Fibroblast of skin of scalp (primary cell): ENCODE measurements around the gene PSMF1.

ENCODE experiments used
- DNase-seq: peaks from one replicate; pipeline ENCODE4 v3.0.0-alpha.2; 2013

PSMF1 gene

DNA sequence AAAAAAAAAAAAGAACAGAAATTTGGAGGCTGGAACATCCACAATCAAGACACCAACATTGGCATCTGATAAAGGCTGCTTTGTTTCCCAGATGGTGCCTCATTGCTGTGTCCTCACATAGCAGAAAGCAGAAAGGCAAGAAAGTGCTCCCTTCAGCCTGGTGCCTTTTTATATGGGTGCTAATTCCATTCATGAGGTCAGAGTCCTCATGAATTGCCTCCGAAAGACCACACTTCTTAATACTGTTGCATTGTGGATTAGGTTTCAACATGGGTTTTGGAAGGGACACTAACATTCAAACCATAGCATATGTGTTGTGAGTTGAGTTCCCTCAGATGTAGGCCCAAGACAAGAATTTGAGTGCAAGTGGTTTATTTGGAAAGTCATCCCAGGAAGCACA, 76.8 kb downstream of the PSMF1 start:
- no peak for DNase-seq

- no peak for DNase-seq
Measured at GRCh38 chr20:1196634-1197033, 78.2 kb downstream of the PSMF1 start.

DNA sequence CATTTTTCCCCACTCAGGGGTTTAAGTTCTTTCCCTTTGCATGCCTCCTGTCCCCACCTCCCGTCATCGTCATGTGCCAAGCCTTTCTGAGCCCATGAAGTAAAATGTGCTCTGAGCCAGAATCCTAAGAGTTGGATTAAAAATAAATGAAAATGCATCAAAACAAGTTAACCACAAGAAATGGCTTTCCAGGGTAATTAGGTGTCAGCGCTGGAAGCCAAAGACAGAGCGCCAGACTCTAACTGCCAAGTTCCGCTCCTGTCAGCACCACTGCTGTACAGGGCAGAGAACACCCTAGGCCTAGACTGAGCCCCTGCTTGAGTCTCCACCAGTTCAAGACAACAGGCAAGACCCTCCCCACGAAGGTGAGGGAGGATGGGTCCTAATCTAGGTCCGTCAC, 79.4 kb downstream of the PSMF1 start:
- DNase-seq = no peak

DNA sequence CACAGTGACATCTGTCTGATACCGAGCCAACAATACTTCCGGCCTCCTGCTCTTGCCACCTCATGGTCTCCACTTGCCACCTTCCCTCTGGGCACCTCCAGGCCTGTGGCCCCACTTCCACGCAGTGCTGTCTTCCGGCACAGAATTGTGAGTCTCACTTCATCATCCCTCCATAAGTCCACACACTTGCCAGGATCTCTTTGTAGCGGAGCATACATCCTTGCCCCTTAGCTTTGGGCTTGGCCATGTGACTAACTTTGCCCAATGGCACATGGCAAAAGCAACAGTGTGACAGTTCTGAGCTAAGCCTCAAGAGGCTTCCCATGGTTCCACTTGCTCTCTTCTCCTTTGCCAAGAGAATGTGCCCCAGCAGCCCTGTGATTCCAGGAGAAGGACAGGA, 80.3 kb downstream of the PSMF1 start:
- DNase-seq = no peak

GRCh38 chr20:1199212-1199873, 80.9 kb downstream of the PSMF1 start:
- DNase-seq = no peak

DNA sequence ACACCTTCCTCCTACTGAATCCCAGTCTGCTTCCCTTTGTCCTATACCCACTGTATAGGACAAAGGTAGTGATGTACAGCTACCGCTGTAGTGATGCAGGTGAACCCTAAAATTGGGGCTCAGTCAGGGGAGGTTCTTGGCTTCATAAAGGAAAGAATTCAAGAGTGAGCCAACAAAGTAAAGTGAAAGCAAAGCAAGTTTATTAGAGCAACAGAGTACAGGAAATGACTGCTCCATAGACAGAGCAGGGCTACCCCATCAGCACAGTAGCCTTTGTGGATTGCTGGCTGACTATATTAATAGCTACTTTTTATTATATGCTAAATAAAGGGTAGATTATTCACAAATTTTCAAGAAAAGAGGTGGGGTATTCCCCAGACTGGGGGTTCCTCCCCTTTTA, 81.6 kb downstream of the PSMF1 start:
- DNase-seq = no peak

- no peak for DNase-seq
Measured at GRCh38 chr20:1202762-1203504, 84.5 kb downstream of the PSMF1 start, which contains the start of gene C20orf202. Gene C20orf202 (plus strand): TSS chr20:1203454. CDS start chr20:1203586, 132 bp downstream.

DNA sequence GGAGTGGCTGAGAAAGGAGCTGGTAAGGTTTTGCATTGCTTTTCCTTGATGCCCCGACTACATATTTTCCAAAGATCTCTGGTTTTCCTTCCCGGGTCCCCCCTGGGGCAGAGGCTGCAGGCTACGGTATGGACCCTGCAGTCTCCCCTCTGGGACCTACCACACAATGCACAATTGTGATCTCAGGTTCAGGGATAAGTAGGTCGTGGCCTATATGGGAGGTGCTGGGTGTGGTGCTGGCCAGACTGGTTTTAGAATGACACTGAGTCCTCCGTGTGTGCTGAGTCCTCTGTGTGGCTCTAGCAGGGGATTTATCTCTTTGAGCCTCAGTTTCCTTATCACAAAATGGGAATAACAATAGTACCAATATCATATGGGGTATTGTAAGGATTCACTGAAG, 85.2 kb downstream of the PSMF1 start:
- no peak for DNase-seq

DNA sequence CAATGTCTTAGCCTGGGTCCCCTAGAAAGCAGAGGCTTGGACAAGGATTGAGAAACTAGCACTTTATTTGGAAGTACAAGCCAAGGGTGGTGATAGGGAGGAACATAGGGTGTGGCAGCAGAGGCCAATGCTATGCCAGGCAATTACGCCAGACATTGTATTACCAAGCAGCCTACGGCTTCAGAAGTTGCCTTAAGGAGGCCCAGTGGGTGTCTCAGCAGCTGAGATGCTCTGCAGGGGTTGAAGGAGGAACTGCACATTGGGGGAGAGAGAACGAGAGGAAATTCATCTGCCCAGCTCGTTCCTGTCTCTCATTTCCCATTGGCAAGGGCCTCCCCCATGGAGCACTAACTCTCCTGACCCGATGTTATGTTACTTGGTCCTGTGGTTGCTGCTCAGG, 85.7 kb downstream of the PSMF1 start:
- no peak for DNase-seq

DNA sequence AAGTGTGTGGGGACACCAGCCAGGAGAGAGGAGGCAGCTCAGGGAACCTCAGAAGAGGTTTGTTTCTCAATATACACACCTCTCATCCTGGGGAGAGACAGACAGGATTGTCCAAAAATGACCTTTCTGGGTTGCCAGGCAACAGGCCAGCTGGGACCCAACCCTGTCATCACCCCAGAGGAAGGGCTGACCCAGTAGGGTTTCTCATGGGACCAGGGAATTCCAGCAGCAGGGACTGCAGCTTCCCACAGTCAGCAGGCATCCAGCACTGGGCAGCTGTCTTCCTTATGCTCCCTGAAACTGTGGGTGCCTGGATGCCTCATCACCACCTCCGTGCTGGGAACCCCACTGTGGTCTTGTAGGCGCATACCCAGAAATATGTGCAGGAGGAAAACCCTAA, 86.2 kb downstream of the PSMF1 start:
- DNase-seq = no peak

DNA sequence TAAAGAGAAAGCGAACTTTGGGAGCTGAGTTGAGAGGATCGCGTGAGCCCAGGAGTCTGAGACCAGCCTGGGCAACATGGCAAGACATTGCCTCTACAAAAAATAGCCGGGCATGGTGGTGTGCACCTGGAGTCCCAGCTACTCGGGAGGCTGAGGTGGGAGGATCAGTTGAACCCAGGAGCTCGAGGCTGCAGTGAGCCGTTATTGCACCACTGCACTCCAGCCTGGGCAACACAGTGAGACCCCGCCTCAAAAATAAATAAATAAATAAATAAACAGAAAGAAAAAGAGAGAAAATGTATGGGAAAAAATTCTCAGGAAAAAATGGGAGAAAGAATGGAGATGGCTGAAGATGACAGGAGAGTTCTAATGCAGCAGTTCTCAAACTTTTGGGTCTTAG, 87.4 kb downstream of the PSMF1 start:
- no peak for DNase-seq

GRCh38 chr20:1206366-1207148, 88.2 kb downstream of the PSMF1 start:
- DNase-seq = peak; percentile 7

GRCh38 chr20:1207293-1207878, 89.0 kb downstream of the PSMF1 start:
- DNase-seq = no peak

- no peak for DNase-seq
Measured at GRCh38 chr20:1209447-1210387, 91.3 kb downstream of the PSMF1 start.

DNA sequence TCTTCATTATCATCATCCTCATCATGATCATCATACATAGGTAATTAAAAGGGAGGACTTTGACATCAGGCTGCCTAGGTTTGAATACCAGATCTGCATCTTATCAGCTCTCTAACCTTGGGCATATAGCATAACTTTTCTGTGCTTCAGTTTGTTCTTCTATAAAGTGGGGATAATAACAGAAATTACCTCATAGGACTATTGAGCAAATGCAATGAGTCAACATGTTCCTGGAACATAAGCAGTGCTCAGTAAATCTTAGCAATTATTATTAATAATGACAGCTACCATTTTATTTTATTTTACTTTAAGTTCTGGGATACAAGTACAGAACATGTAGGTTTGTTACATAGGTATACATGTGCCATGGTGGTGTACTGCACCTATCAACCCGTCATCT, 92.1 kb downstream of the PSMF1 start:
- no peak for DNase-seq

DNA sequence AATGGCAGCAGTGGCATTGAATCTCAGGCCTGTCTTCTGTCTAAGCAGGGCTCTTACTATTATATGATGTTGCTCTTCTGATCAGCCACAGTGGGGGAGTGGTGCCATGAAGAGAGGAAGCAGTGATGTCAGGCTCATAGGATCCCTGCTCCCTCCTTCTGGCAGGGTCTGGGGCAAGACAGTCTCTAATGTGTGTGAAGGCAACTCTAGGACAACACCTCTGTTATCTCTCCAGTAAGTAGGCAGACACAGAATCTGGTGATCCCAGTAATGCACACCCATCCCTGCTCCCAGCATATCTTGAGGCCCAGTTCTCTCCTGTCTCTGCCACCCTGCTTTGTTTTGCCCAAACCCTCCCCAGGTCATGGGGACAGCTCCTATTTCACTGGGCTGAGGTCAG, 93.6 kb downstream of the PSMF1 start:
- no peak for DNase-seq

DNA sequence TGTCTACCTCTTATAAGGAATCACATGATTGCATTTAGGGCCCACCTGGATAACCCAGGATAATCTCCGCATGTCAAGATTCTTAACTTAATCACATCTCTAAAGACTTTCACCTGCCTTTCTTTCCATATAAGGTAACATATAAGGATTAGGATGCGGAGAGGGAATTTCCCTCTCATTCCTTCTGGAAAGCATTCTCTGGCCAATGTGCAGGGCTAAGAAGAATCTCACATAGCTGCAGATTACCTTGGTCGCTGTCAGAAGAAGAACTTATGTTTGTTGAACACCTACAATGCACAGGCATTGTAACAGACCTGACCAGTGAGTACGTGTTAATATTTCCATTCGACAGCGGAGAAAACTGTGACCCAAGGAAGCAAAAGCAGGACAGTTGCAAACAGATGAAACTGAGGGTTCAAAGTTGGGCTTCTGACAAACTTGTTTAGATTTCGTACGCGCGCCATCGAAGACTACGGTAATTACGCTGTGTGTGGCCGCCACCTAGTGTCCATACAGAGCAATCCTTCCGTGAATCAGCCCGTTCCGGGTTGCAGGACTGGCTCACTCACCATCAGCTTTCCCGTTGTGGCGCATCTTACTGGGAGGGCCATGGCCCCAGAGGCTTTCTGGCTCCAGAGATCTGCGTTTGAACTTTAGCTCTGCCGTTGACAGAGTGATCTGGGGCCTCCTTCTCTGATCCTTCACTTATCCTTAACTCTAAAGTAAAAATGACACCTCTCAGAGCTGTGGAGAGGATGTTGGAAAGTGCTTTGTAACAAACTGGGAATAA, 94.4 kb downstream of the PSMF1 start:
- DNase-seq = peak; percentile 64

DNA sequence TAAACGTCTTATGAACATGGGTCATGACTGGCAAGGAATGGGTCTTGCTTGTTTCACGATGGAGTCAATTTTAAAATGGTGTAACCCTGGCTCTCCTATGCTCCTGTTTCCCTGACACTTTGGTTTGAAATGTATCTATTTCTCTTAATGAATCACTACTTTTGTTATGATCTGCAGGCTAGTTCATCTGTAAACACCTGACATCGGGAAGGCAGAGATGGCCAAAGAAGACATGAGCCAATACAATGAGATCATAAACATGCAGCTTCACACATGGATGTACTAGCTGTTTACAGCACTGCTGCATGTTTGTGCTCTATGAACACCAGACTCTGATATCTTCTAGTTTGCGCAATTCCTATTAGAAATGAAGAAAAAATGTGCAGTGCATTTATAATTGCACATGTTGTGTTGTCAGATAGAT, 96.4 kb downstream of the PSMF1 start:
- DNase-seq = no peak

DNA sequence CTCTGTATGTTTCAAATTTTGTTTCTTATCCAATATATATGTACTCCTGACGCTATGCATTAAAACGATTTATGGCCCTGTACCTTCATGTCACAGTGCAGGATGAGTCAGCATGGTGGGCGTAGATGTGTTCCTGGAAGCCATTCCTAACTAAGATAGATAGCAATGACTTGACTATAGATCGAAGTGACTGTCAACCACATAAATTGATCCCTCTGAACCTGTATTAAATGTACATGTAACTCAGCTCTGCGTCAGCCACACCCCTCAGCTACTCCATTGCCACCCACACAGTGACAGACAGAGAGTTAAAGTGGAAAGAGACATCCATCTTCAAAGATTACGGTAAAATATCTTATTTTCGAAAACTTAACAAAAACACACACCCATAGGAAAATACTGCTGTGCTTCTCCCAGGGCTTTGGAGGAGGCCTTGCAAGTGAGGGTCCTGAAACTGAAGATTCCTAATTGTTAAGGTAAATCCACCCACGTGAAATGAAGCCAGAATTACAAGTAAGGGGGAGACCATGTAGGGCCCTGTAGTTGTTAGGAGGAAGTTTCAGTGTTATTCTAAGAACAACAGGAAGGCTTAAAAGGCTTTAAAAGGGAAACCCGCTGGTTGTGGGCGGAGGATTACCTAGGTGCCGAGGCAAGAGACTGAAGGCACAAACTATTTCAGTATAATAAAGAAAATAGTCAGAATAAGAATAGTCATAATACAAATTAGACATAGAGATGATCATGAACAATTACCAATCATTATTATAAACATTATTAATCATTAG, 97.2 kb downstream of the PSMF1 start:
- DNase-seq = no peak
